ENCODE measurements around the gene RAP1GAP2.

DNA sequence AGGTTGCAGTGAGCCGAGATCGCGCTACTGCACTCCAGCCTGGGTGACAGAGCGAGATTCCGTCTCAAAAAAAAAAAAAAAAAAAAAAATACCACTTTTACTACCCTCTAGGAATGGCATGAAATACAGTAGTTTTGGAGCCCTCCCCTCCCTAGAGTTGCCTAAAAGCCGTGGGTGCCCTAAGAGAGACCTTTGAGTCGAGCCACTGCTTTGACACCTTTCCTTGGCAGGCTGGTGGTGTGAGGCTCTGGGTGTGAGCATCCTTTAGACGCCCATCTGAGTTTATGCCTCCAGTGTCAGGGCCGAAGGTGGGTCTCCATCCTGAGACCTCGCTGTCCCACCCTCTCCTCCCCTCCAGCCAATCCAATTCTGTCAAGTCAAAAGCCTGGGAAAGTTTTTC lies 46.2 kb downstream of the RAP1GAP2 start:
- no peak for TF ChIP-seq POLR2A (IDR thresholded peaks at IDR 0.05)
- TF ChIP-seq CTCF (IDR thresholded peaks at IDR 0.05) = no peak
- TF ChIP-seq POLR2AphosphoS5 (IDR thresholded peaks at IDR 0.05) = no peak

Data from sigmoid colon (tissue), 4 donors.